UCSD-AML1 (cell line): ENCODE results near the gene LEMD3.

Experiments used
- DNase-seq: peaks from one replicate; lab custom pipeline; 2025; ENCODE audit not compliant: unreplicated experiment; lab: John Stamatoyannopoulos, UW

LEMD3 gene

GRCh38 chr12:65168681-65169319 lies 583 bp upstream of the LEMD3 start:
- no peak for DNase-seq

DNA sequence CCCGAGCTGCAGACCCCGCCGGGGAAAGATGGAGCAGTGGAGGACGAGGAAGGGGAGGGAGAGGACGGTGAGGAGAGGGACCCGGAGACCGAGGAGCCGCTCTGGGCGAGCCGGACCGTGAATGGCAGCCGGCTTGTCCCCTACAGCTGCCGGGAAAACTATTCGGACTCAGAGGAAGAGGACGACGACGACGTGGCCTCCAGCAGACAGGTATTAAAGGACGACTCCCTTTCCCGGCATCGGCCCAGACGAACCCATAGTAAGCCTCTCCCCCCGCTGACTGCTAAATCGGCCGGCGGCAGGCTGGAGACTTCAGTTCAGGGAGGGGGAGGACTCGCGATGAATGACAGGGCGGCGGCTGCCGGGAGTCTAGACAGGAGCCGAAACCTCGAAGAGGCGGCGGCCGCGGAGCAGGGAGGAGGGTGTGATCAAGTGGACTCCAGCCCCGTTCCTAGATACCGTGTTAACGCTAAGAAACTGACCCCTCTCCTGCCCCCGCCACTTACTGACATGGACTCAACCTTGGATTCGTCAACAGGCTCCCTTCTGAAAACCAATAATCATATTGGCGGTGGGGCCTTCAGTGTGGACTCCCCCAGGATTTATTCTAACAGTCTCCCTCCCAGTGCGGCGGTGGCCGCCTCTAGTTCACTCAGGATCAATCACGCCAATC lies 962 bp downstream of the LEMD3 start:
- DNase-seq: peak; percentile 56

DNA sequence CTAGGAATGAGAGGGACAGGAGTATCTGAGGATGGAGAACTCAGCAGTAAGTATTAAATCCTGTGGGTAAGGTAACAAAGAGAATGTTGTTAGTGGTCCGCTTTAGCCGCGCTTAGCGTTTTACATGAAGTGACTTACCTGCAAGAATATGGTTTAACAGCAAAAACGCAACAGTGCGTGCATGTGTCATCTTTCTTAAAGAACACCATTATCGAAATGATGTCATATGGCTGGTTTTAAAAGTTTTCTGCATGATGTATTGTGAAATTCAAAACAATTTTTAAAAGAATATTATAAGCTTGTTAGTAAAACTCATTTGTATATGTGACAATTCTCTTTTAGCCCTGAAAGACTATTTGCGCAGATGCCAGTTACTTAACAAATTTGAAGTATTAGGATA lies 1.7 kb downstream of the LEMD3 start:
- DNase-seq: no peak

- no peak for DNase-seq
These were observed 2.5 kb downstream of the LEMD3 start for GRCh38 chr12:65171870-65172269.

DNA sequence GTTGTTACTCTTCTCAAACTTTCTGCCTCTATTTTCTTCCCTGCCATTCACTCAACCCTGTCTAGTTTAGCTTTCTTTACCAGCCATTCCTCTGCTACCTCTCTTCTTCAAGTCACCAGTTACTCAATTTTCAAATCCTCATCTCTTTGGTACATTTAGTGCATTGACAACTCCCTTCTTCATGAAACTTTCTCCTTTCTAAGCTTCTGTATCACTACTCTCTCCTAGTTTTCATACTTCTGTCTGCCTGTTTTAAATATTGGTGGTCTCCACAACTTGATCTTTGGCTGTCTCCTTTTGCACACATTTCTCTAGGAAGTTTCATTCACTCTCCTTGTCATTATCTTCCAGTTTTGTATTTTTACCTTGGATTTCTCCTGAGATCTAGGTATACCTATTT lies 6.0 kb downstream of the LEMD3 start:
- no peak for DNase-seq

GRCh38 chr12:65182012-65182739 lies 12.8 kb downstream of the LEMD3 start:
- no peak for DNase-seq

- no peak for DNase-seq
These were observed 14.9 kb downstream of the LEMD3 start for GRCh38 chr12:65184176-65184857.

GRCh38 chr12:65184858-65185229 lies 15.5 kb downstream of the LEMD3 start:
- DNase-seq: no peak

- DNase-seq: no peak
These were observed 18.3 kb downstream of the LEMD3 start for GRCh38 chr12:65187665-65188064.

- no peak for DNase-seq
These were observed 18.9 kb downstream of the LEMD3 start for GRCh38 chr12:65188179-65188701.

DNA sequence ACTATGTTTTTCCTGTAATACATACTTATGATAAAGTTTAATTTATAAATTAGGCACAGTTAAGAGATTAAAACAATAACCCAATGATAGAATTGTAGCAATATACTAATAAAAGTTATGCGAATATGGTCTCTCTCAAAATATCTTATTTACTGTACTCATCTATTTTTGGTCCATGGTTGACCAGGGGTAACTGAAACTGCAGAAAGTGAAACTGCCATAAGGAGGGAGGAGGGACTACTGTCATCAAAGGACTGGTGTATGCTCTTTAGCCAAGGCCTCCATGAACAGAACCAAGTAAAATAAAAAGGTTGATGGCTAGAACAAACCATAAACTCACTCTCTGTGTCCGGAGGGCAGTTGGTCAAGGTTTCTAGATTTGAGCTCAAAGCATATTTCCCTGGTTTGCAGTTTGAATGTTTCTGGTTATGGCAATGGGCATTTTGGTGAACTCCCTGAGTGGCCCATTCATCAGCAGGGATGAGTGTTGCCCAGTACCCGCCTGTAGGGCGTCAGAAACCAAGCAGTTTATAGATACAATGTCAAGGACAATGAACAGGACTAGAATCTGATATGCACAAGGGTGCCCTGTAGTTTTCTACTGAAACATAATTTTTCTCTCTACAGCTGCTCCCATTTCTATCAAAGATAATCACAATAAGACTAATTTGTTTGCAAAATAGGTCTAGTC lies 19.8 kb downstream of the LEMD3 start:
- no peak for DNase-seq

GRCh38 chr12:65192963-65193516 lies 23.7 kb downstream of the LEMD3 start:
- DNase-seq: peak; percentile 12

DNA sequence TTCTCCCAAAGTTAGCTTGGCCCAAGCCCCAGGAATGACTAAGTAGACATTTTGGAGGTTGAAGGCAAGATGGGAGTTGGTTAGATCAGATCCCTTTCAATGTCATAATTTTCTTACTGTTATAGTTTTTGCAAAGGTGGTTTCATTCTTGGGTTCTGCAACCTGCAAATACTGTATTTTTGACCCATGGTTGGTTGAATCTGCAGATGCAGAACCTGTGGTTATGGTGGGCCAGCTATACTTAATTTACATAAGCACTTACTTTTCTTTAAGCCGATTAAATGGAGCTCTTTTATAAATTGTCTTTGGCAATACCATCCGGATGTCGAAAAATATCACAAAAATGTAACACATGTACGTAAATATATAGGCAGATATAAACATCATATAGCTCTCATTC lies 25.6 kb downstream of the LEMD3 start:
- no peak for DNase-seq

DNA sequence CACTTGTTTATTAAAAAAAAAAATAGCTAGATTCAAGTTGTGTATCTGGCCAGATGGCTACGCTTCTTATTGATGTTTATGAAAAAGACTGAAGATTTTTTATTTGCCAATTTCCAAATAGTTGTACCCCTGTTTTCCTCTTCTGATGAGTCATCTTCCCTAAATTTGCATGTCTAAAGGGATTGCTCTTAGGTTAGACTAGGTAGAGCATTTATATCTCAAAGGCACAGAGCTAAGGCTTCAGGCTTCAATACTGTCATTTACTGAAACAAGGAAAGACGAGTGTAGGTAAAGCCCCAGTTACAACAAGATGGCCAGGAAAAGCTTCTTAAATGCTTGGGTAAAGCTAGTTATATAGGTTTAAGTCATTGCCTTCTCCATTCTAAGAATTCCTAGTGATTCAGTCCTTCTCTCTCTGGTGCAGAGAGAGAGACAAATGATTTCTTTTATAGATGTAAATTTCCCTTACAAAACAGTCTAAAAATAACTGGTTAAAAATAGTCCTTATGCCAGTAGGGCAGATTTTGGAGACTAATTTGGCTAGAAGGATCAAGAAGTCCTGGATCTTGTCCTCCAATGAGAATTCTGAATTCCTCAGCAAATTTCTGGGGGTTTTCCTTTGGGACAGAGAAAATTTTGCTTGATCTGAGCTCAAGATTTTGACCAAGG lies 26.1 kb downstream of the LEMD3 start:
- no peak for DNase-seq

DNA sequence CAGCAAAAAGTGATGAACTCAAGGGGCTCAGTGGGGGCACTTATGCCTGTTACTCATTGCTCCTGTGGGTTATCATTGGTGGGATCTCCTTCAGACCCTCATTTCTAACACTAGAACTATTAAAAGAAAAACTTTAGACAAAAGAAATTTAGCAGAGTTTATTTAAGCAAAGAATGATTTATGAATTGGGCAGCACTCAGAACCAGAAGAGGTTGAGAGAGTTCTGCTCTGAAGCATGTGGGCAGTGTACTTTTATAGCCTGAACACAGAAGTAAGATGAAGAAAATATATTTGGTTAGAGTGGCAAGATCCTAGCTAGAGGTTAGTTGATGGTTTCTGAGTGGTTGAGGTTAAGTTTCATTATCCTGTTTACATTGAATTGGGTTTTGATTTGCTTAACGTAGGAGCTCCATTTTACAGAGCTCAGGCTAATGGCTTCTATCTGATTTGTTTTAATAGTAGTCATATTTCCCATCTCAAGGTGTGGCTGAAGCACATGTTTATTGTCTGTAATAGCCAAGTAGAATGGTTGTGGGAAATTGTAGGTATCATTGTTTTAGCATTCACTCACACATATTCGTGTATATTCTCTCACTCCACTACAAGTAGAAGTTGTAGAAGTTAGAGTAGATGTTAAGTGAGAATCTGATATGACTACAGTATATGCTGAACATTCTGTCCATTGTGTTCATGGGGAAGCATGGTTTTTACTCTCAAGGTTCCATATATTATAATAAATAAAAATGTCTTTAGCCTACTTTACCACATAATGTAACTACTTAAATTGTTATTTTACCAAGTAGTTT lies 27.6 kb downstream of the LEMD3 start:
- no peak for DNase-seq

- DNase-seq: no peak
These were observed 30.2 kb downstream of the LEMD3 start for GRCh38 chr12:65199604-65200003.

DNA sequence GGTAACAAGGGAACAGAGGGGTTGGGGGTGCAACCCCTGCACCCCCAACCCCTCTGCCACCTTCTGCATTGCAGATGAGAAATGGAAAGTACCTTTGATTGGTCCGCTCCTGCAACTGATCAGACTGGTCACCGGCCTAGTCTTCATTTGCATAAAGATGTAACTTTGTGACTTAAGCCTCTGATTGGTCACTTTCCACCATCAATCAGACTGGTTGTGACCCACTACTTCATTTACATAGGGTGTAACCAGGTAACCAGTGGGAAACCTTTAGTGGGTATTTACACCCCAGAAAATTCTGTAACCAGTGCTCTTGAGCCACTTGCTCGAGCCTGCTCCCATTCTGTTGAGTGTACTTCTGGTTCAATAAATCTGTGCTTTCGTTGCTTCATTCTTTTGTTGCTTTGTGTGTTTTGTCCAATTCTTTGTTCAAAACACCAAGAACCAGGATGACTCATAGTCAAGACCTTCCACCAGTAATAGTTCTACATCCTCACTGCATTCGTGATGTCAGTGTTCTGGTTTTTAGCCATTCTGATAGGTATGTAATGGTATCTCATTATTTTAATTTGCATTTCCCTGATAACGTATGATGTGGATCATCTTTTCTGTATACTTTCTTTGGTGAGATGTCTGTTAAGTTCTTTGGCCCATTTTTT lies 30.8 kb downstream of the LEMD3 start:
- DNase-seq: no peak

GRCh38 chr12:65203376-65203775 lies 34.0 kb downstream of the LEMD3 start:
- no peak for DNase-seq
